Measurements from ENCODE around the gene TARDBP.
A peak's percentile ranks its signal among the peaks of the same experiment; 100 is the strongest.

TARDBP gene

GRCh38 chr1:10987840-10988417, 24.5 kb upstream of the TARDBP start (continued):
- TF ChIP-seq TSHZ2 (CRISPR knock-in tag; IDR thresholded peaks at IDR 0.05) (no peak), TOX (CRISPR knock-in tag; IDR thresholded peaks at IDR 0.05; ENCODE audit: borderline replicate concordance) (no peak), CSRNP3 (CRISPR knock-in tag; IDR thresholded peaks at IDR 0.05) (no peak), OSR1 (CRISPR knock-in tag; IDR thresholded peaks at IDR 0.05) (no peak), PPARA (CRISPR knock-in tag; IDR thresholded peaks at IDR 0.05; ENCODE audit: borderline replicate concordance) (no peak)

- TF ChIP-seq ZFP30 (CRISPR knock-in tag; IDR thresholded peaks at IDR 0.05) (no peak), ZFP3 (CRISPR knock-in tag; IDR thresholded peaks at IDR 0.05) (no peak), PATZ1 (CRISPR knock-in tag; IDR thresholded peaks at IDR 0.05; ENCODE audit: borderline replicate concordance) (no peak), ZNF565 (CRISPR knock-in tag; conservative IDR thresholded peaks at IDR 0.05; ENCODE audit: low read depth) (no peak), CSDC2 (CRISPR knock-in tag; IDR thresholded peaks at IDR 0.05) (no peak), BACH2 (CRISPR knock-in tag; IDR thresholded peaks at IDR 0.05; ENCODE audit: borderline replicate concordance) (no peak), OSR1 (CRISPR knock-in tag; IDR thresholded peaks at IDR 0.05) (no peak), ZNF8 (CRISPR knock-in tag; IDR thresholded peaks at IDR 0.05) (no peak), PPARA (CRISPR knock-in tag; IDR thresholded peaks at IDR 0.05; ENCODE audit: borderline replicate concordance) (no peak), CSRNP3 (CRISPR knock-in tag; IDR thresholded peaks at IDR 0.05) (no peak), TSHZ2 (CRISPR knock-in tag; IDR thresholded peaks at IDR 0.05) (no peak), CREB5 (CRISPR knock-in tag; IDR thresholded peaks at IDR 0.05; ENCODE audit: low read depth) (no peak)
- ATAC-seq: no peak
Observed at GRCh38 chr1:10989095-10989494, 23.4 kb upstream of the TARDBP start.

GRCh38 chr1:10989920-10990516, 22.4 kb upstream of the TARDBP start:
- ATAC-seq: peak; percentile 72; the same call in 2 of the 3 replicates

- ATAC-seq: no peak
- no peak for TF ChIP-seq ZFP30 (CRISPR knock-in tag; IDR thresholded peaks at IDR 0.05)
- TF ChIP-seq CREB5 (CRISPR knock-in tag; IDR thresholded peaks at IDR 0.05; ENCODE audit: low read depth): no peak
- no peak for TF ChIP-seq TSHZ2 (CRISPR knock-in tag; IDR thresholded peaks at IDR 0.05)
- TF ChIP-seq SNAI2 (CRISPR knock-in tag; IDR thresholded peaks at IDR 0.05): no peak
- TF ChIP-seq CSRNP3 (CRISPR knock-in tag; IDR thresholded peaks at IDR 0.05): no peak
- no peak for TF ChIP-seq RARB (CRISPR knock-in tag; IDR thresholded peaks at IDR 0.05)
Observed at GRCh38 chr1:10990828-10991227, 21.6 kb upstream of the TARDBP start.
